HepG2 (cell line): ENCODE measurements around the gene FANCE. TPM values are rescaled to one million over a fixed set of nuclear protein-coding genes. Genes with fewer than 3 reads are reported as not detected.

Experiments used
- ATF4 ChIP-seq, 2 experiments: fragments of 450-650 bp in 1 of 2; sonication (generic) in 1 of 2; formaldehyde crosslinking; IDR thresholded peaks; 2 replicates each; pipeline versions ENCODE4 v1.5.0 to v1.8.0; 2020 to 2022; ENCODE audit warnings: mild to moderate bottlenecking in 1 of 2, missing genetic modification reagents in 1 of 2
- KIAA2018 ChIP-seq: sonication (generic); formaldehyde crosslinking; IDR thresholded peaks from 2 replicates; pipeline ENCODE4 v1.5.0; 2020; ENCODE audit warnings: mild to moderate bottlenecking, missing genetic modification reagents, borderline replicate concordance
- RERE ChIP-seq: IDR thresholded peaks from 2 replicates; pipeline ENCODE4 v1.6.1; 2016; ENCODE audit warnings: low read depth, missing genetic modification reagents, missing compliant biosample characterization
- SRSF1 ChIP-seq: fragments of 200-400 bp; formaldehyde crosslinking; optimal IDR thresholded peaks from 2 replicates; pipeline ENCODE3; 2017; ENCODE audit warnings: mild to moderate bottlenecking, low read depth, low read length, moderate library complexity
- polyA plus RNA-seq, 8 experiments: library from polyadenylated mRNA; depleted of rRNA in 3 of 8; stranded (reverse) in 7 of 8; unstranded in 1 of 8; fragments of >200 nt; fragmentation: Illumina TruSeq in 4 of 8; extraction: Trizol in 4 of 8; gene quantifications; 2 replicates each; pipeline versions ENCODE4 v1.2.1 to v1.2.3, GENCODE V29; 2011 to 2016; ENCODE audit warnings: low read depth in 4 of 8, missing spikeins in 1 of 8, mixed read lengths in 1 of 8; ENCODE audit not compliant: insufficient read depth in 1 of 8
- total RNA-seq, 5 experiments: library from RNA; depleted of rRNA; stranded (reverse); fragments of >200 nt; fragmentation: Illumina TruSeq; extraction: Trizol; gene quantifications; 2 replicates each; pipeline ENCODE4 v1.2.3, GENCODE V29; 2016; ENCODE audit warnings: low read depth in 1 of 5

Gene FANCE
- total and polyA plus RNA-seq, 2 of the 13 experiments (the other 11 are each of a cell fraction or from before 2014, with no cell fraction given), result 7.1 to 11.2 TPM

- no peak for TF ChIP-seq RERE
- TF ChIP-seq ATF4 (CRISPR knock-in tag; IDR thresholded peaks at IDR 0.05), result no peak
- TF ChIP-seq SRSF1, result no peak
- no peak for TF ChIP-seq KIAA2018 (CRISPR knock-in tag)
Measured at GRCh38 chr6:35403544-35404442, 48.3 kb upstream of the FANCE start (continued).
